Trophoblast cell (in vitro differentiated cells and primary cell): ENCODE results near the gene NEK2.
A peak's percentile ranks its signal among the peaks of the same experiment; 100 is the strongest.
"Not testable (repeated sequence)": the region's sequence is repeated elsewhere in the genome, so short reads cannot be mapped to it uniquely, and the experiment has no call there.

ENCODE experiments used
- DNase-seq, 2 donors: peaks; one replicate each; pipeline ENCODE4 v3.0.0-alpha.2; 2016
- H2AFZ ChIP-seq: 2 replicates; pipeline ENCODE4 v1.6.1; 2013; ENCODE audit warnings: low read length, moderate library complexity, mild to moderate bottlenecking; ENCODE audit not compliant: insufficient read depth, poor library complexity
- H2AK5ac ChIP-seq: 2 replicates; pipeline ENCODE4 v1.6.1; 2013; ENCODE audit warnings: mild to moderate bottlenecking, low read length
- H2BK120ac ChIP-seq: 2 replicates; pipeline ENCODE4 v1.6.1; 2013; ENCODE audit warnings: low read length, mild to moderate bottlenecking, moderate library complexity; ENCODE audit not compliant: insufficient read depth, poor library complexity
- H2BK12ac ChIP-seq: 2 replicates; pipeline ENCODE4 v1.6.1; 2013; ENCODE audit warnings: mild to moderate bottlenecking, low read length, moderate library complexity
- H2BK5ac ChIP-seq: 2 replicates; pipeline ENCODE4 v1.6.1; 2013; ENCODE audit warnings: low read length, low read depth, moderate library complexity, mild to moderate bottlenecking; ENCODE audit not compliant: poor library complexity
- H3K14ac ChIP-seq: 2 replicates; pipeline ENCODE4 v1.6.1; 2013; ENCODE audit warnings: mild to moderate bottlenecking, low read length
- H3K18ac ChIP-seq: 2 replicates; pipeline ENCODE4 v1.6.1; 2013; ENCODE audit warnings: mild to moderate bottlenecking, low read length
- H3K23ac ChIP-seq: 2 replicates; pipeline ENCODE4 v1.6.1; 2013; ENCODE audit warnings: low read length
- H3K27ac ChIP-seq: 2 replicates; pipeline ENCODE4 v1.5.1; 2013; ENCODE audit warnings: low read depth, mild to moderate bottlenecking, inconsistent platforms, low read length, moderate library complexity
- H3K27me3 ChIP-seq: 2 replicates; pipeline ENCODE4 v1.6.1; 2013; ENCODE audit warnings: inconsistent platforms, mild to moderate bottlenecking, low read length, moderate library complexity; ENCODE audit not compliant: insufficient read depth
- H3K36me3 ChIP-seq, 2 experiments: 1 replicate in 1 of 2; 2 replicates in 1 of 2; pipeline ENCODE4 v1.6.1; 2013; ENCODE audit warnings: low read length in 2 of 2, mild to moderate bottlenecking in 2 of 2, moderate library complexity in 1 of 2; ENCODE audit not compliant: insufficient read depth in 2 of 2, control insufficient read depth in 1 of 2
- H3K4ac ChIP-seq: 2 replicates; pipeline ENCODE4 v1.6.1; 2013; ENCODE audit warnings: low read depth, mild to moderate bottlenecking, low read length, moderate library complexity
- H3K4me1 ChIP-seq, 2 experiments: 1 replicate in 1 of 2; 2 replicates in 1 of 2; pipeline ENCODE4 v1.6.1; 2013; ENCODE audit warnings: low read length in 2 of 2, mild to moderate bottlenecking in 2 of 2, moderate library complexity in 1 of 2; ENCODE audit not compliant: insufficient read depth in 2 of 2, control insufficient read depth in 1 of 2
- H3K4me2 ChIP-seq: 2 replicates; pipeline ENCODE4 v1.6.1; 2013; ENCODE audit warnings: inconsistent platforms, mild to moderate bottlenecking, low read length, moderate library complexity
- H3K4me3 ChIP-seq: 2 replicates; pipeline ENCODE4 v1.5.1; 2013; ENCODE audit warnings: mild to moderate bottlenecking, low read depth, low read length, inconsistent platforms
- H3K79me1 ChIP-seq: one replicate; pipeline ENCODE4 v1.6.1; 2013; ENCODE audit warnings: low read length
- H3K79me2 ChIP-seq: 2 replicates; pipeline ENCODE4 v1.6.1; 2013; ENCODE audit warnings: low read length, mild to moderate bottlenecking; ENCODE audit not compliant: control insufficient read depth, insufficient read depth, poor library complexity
- H3K9ac ChIP-seq: 2 replicates; pipeline ENCODE4 v1.6.1; 2013; ENCODE audit warnings: mild to moderate bottlenecking, low read length
- H3K9me3 ChIP-seq: 2 replicates; pipeline ENCODE4 v1.6.1; 2013; ENCODE audit warnings: low read depth, mild to moderate bottlenecking, control low read depth, inconsistent platforms, low read length; ENCODE audit not compliant: insufficient read depth
- H4K12ac ChIP-seq: 2 replicates; pipeline ENCODE4 v1.6.1; 2013; ENCODE audit warnings: low read depth, mild to moderate bottlenecking, low read length, moderate library complexity
- H4K8ac ChIP-seq: 2 replicates; pipeline ENCODE4 v1.6.1; 2013; ENCODE audit warnings: low read depth, mild to moderate bottlenecking, low read length, moderate library complexity
- H4K91ac ChIP-seq: one replicate; pipeline ENCODE4 v1.6.1; 2013; ENCODE audit warnings: low read depth, mild to moderate bottlenecking, low read length, moderate library complexity
- WGBS: extraction: QIAGEN DNeasy Blood & Tissue Kit; methylation state at CpG from one replicate; pipeline ENCODE4 v1.1.7; 2013; ENCODE audit warnings: missing lambda C conversion rate; ENCODE audit not compliant: insufficient read length, insufficient coverage; ENCODE audit errors: extremely low coverage; 5-methylcytosine and 5-hydroxymethylcytosine counted together

NEK2 gene

GRCh38 chr1:211693911-211694310 is 18.5 kb upstream of the NEK2 start:
- whole genome bisulfite sequencing, result no CpG with 5 or more reads among the region's 5 CpGs

GRCh38 chr1:211688421-211688820 is 13.0 kb upstream of the NEK2 start:
- no CpG with 5 or more reads among the region's 2 CpGs for WGBS
- Histone ChIP-seq H3K4me3 (no peak overlapping the region), H3K36me3 (no peaks in the 10 kb centered on the region), H4K8ac (no peak overlapping the region), H4K12ac (no peak overlapping the region), H3K23ac (no peak overlapping the region), H3K14ac (no peak overlapping the region), H2AFZ (no peak overlapping the region), H3K4me2 (no peak overlapping the region), H2BK5ac (no peak overlapping the region), H3K9ac (no peak overlapping the region), H3K79me2 (no peaks in the 10 kb centered on the region), H3K4me1 (no peaks in the 10 kb centered on the region), H3K27me3 (no peaks in the 10 kb centered on the region), H3K79me1 (no peaks in the 10 kb centered on the region), H3K4ac (no peak overlapping the region), H3K18ac (no peak overlapping the region), H2BK120ac (no peak overlapping the region), H2AK5ac (no peak overlapping the region), H3K9me3 (no peaks in the 10 kb centered on the region), H4K91ac (no peak overlapping the region), H3K27ac (no peak overlapping the region), H2BK12ac (no peak overlapping the region)
- DNase-seq, result no peak

More at GRCh38 chr1:211693911-211694310, 18.5 kb upstream of the NEK2 start:
- H2AK5ac ChIP-seq, H3K4ac ChIP-seq, H3K4me2 ChIP-seq, H3K18ac ChIP-seq, H4K8ac ChIP-seq, H2BK120ac ChIP-seq, H3K14ac ChIP-seq, H3K79me1 ChIP-seq, H3K9ac ChIP-seq, H2BK5ac ChIP-seq, H2BK12ac ChIP-seq, H3K27ac ChIP-seq, H3K36me3 ChIP-seq, H3K27me3 ChIP-seq, H3K4me3 ChIP-seq, H3K9me3 ChIP-seq, H3K4me1 ChIP-seq, H2AFZ ChIP-seq, H4K12ac ChIP-seq, DNase-seq, H3K79me2 ChIP-seq, H4K91ac ChIP-seq, H3K23ac ChIP-seq: not testable (repeated sequence)

- Histone ChIP-seq H2AK5ac (no peak overlapping the region), H3K4ac (no peak overlapping the region)
These were observed 12.2 kb upstream of the NEK2 start for GRCh38 chr1:211687462-211688215.

DNA sequence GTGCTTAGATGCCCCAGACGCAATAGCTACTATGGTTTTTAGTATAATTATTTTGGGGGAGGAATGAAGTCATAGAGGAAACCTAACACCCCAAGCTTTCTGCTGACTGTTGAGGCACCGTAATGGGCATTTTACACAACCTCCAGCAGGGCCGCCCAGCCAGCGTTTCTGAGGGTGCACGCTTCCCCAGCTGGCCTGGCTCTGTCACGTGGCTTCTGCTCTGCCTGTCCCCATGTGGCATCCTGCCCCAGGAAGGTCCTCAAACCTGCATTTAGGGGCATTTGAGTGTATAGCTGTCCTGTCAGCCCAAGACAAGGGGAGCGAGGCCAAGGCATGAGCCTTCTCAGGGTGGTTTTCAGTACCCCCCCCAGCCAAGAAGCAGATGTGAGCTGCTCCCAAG is 10.4 kb upstream of the NEK2 start:
- Histone ChIP-seq H3K9ac (peak overlapping the region; percentile 30), H3K4ac (no peak overlapping the region), H2BK120ac (no peak overlapping the region), H3K79me2 (no peaks in the 10 kb centered on the region), H3K27me3 (no peaks in the 10 kb centered on the region), H3K27ac (no peak overlapping the region), H4K91ac (no peak overlapping the region), H2BK12ac (no peak overlapping the region), H2AFZ (no peak overlapping the region), H4K8ac (no peak overlapping the region), H3K14ac (no peak overlapping the region), H3K9me3 (no peaks in the 10 kb centered on the region), H3K23ac (no peak overlapping the region), H4K12ac (no peak overlapping the region), H3K4me1 (no peaks in the 10 kb centered on the region), H3K4me3 (no peak overlapping the region), H3K18ac (no peak overlapping the region), H2AK5ac (no peak overlapping the region), H3K36me3 (no peaks in the 10 kb centered on the region), H3K79me1 (no peaks in the 10 kb centered on the region), H3K4me2 (no peak overlapping the region), H2BK5ac (no peak overlapping the region)
- DNase-seq, result no peak
- WGBS, result no CpG with 5 or more reads among the region's 7 CpGs

More at GRCh38 chr1:211687462-211688215, 12.2 kb upstream of the NEK2 start:
- Histone ChIP-seq H3K79me2 (no peaks in the 10 kb centered on the region), H3K4me1 (no peaks in the 10 kb centered on the region), H3K9ac (no peak overlapping the region), H2BK5ac (no peak overlapping the region), H4K8ac (no peak overlapping the region), H2AFZ (no peak overlapping the region), H3K36me3 (no peaks in the 10 kb centered on the region), H2BK120ac (no peak overlapping the region), H4K12ac (no peak overlapping the region), H4K91ac (no peak overlapping the region), H3K27ac (no peak overlapping the region), H3K4me3 (no peak overlapping the region), H3K14ac (no peak overlapping the region), H3K18ac (no peak overlapping the region), H3K27me3 (no peaks in the 10 kb centered on the region), H3K9me3 (no peaks in the 10 kb centered on the region), H2BK12ac (no peak overlapping the region), H3K79me1 (no peaks in the 10 kb centered on the region), H3K4me2 (no peak overlapping the region), H3K23ac (no peak overlapping the region)
- DNase-seq, result no peak
- no CpG with 5 or more reads among the region's 16 CpGs for WGBS
